ENCODE results near the gene ODF4.
"Not testable (repeated sequence)": the region's sequence is repeated elsewhere in the genome, so short reads cannot be mapped to it uniquely, and the experiment has no call there.

ODF4 gene

GRCh38 chr17:8369944-8370343 lies 30.3 kb downstream of the ODF4 start:
- no peak for DNase-seq (ENCODE audit: low spot score)

- DNase-seq (ENCODE audit: low spot score), result no peak
These were observed 32.1 kb downstream of the ODF4 start for GRCh38 chr17:8371786-8372185.

GRCh38 chr17:8372422-8372821 lies 32.8 kb downstream of the ODF4 start:
- no peak for DNase-seq (ENCODE audit: low spot score)

- not testable (repeated sequence) for DNase-seq (ENCODE audit: low spot score)
These were observed 34.2 kb downstream of the ODF4 start for GRCh38 chr17:8373856-8374255.

GRCh38 chr17:8375738-8376259 lies 36.2 kb downstream of the ODF4 start:
- DNase-seq (ENCODE audit: low spot score), result no peak

GRCh38 chr17:8376271-8377067 lies 36.8 kb downstream of the ODF4 start, which contains the start of gene KRABD2:
Gene KRABD2 (minus strand): TSS chr17:8376704.
- DNase-seq (ENCODE audit: low spot score), result peak; percentile 94

- no peak for DNase-seq (ENCODE audit: low spot score)
These were observed 37.8 kb downstream of the ODF4 start for GRCh38 chr17:8377422-8377821.

GRCh38 chr17:8378117-8378516 lies 38.5 kb downstream of the ODF4 start:
- DNase-seq (ENCODE audit: low spot score), result not testable (repeated sequence)

- DNase-seq (ENCODE audit: low spot score), result no peak
These were observed 40.4 kb downstream of the ODF4 start for GRCh38 chr17:8380049-8380448.

- DNase-seq (ENCODE audit: low spot score), result peak; percentile 22
These were observed 42.6 kb downstream of the ODF4 start for GRCh38 chr17:8382052-8382879.

GRCh38 chr17:8382880-8383142 lies 43.2 kb downstream of the ODF4 start:
- DNase-seq (ENCODE audit: low spot score), result peak; percentile 18

GRCh38 chr17:8383143-8383822 lies 43.6 kb downstream of the ODF4 start, which contains the start of gene RPL26:
Gene RPL26 (minus strand): TSS chr17:8383193. CDS start chr17:8382310, 883 bp downstream.
- DNase-seq (ENCODE audit: low spot score), result peak; percentile 98

- peak; percentile 60 for DNase-seq (ENCODE audit: low spot score)
These were observed 45.2 kb downstream of the ODF4 start for GRCh38 chr17:8384801-8385378.

- DNase-seq (ENCODE audit: low spot score), result no peak
These were observed 47.2 kb downstream of the ODF4 start for GRCh38 chr17:8386841-8387240.

GRCh38 chr17:8387914-8388651 lies 48.4 kb downstream of the ODF4 start:
- DNase-seq (ENCODE audit: low spot score), result no peak

GRCh38 chr17:8391711-8392110 lies 52.1 kb downstream of the ODF4 start:
- DNase-seq (ENCODE audit: low spot score), result no peak

GRCh38 chr17:8392274-8392673 lies 52.6 kb downstream of the ODF4 start:
- DNase-seq (ENCODE audit: low spot score), result no peak

- DNase-seq (ENCODE audit: low spot score), result no peak
These were observed 53.2 kb downstream of the ODF4 start for GRCh38 chr17:8392674-8393469.

GRCh38 chr17:8393470-8394231 lies 54.0 kb downstream of the ODF4 start:
- DNase-seq (ENCODE audit: low spot score), result no peak

GRCh38 chr17:8394497-8394896 lies 54.9 kb downstream of the ODF4 start:
- not testable (repeated sequence) for DNase-seq (ENCODE audit: low spot score)
